Breast epithelium (tissue), 3 donors: ENCODE results near the gene PNMA8A.

Source experiments
- POLR2A ChIP-seq: fragments of 450-650 bp; IDR thresholded peaks from one replicate; pipeline ENCODE4 v1.6.1; 2016; ENCODE audit warnings: antibody characterized with exemption, mild to moderate bottlenecking, moderate library complexity
- POLR2AphosphoS5 ChIP-seq, 3 donors: sonication (generic); formaldehyde crosslinking; IDR thresholded peaks; one replicate each; pipeline ENCODE4 v1.6.1; 2017; ENCODE audit warnings: antibody characterized with exemption in 3 of 3
- TF ChIP-seq, protein P1 (sequence below), 3 donors: fragments of 450-650 bp; IDR thresholded peaks; one replicate each; pipeline ENCODE4 v1.5.1; 2016 to 2017; ENCODE audit warnings: antibody characterized with exemption in 3 of 3, mild to moderate bottlenecking in 3 of 3, moderate library complexity in 3 of 3

DNA sequence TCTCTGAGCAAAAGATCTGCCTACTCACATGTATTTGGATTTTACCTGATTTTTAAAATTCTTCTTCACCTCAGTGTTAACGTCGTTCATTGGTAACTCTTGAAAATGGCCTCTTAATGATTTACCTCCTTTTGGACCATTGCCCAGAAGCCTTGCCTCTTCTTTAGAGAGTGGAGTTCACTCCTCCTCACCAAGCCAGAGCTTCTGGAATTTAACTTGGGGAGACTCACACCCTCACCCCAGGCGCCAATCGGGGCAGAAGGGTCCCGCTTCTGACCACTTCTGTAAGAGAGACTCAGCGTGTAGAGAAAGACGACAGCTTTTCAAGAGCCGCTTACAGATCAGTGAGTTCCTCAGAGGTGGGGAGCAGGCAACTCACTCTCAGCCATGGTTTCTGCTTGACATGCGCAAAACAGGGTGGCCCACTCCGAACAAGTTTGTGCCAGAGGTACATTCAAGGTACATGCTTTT, 45.3 kb downstream of the PNMA8A start:
- TF ChIP-seq, protein P1, sequence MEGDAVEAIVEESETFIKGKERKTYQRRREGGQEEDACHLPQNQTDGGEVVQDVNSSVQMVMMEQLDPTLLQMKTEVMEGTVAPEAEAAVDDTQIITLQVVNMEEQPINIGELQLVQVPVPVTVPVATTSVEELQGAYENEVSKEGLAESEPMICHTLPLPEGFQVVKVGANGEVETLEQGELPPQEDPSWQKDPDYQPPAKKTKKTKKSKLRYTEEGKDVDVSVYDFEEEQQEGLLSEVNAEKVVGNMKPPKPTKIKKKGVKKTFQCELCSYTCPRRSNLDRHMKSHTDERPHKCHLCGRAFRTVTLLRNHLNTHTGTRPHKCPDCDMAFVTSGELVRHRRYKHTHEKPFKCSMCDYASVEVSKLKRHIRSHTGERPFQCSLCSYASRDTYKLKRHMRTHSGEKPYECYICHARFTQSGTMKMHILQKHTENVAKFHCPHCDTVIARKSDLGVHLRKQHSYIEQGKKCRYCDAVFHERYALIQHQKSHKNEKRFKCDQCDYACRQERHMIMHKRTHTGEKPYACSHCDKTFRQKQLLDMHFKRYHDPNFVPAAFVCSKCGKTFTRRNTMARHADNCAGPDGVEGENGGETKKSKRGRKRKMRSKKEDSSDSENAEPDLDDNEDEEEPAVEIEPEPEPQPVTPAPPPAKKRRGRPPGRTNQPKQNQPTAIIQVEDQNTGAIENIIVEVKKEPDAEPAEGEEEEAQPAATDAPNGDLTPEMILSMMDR (IDR thresholded peaks at IDR 0.05), result no peak
- TF ChIP-seq POLR2A, result no peak
- TF ChIP-seq POLR2AphosphoS5 (IDR thresholded peaks at IDR 0.05), result no peak
